ENCODE results near the gene COL18A1.

GRCh38 chr21:45377325-45377709, 27.6 kb upstream of the COL18A1 start:
- TF ChIP-seq CTCF (conservative IDR thresholded peaks at IDR 0.05; ENCODE audit: low read depth, low read length) (no peak), EZH2 (IDR thresholded peaks at IDR 0.05; ENCODE audit: borderline replicate concordance, low read depth, low read length, poor library complexity, severe bottlenecking) (no peak)
